Calu3 (cell line): ENCODE results near the gene TRIM47. TPM values are rescaled to one million over a fixed set of nuclear protein-coding genes. Genes with fewer than 3 reads are reported as not detected.

Experiments
- BruUV-seq: library from RNA; stranded (reverse); fragments of 400-500 nt; replicated peaks from 2 replicates; lab custom pipeline; 2021; lab: Mats Ljungman, UMichigan
- CTCF ChIA-PET: fragments of 300-600 bp; sonication (Branson Sonifier 250); formaldehyde crosslinking; loops from one replicate; lab custom pipeline; 2022; ENCODE audit warnings: antibody characterized with exemption; lab: Charles Lee
- DNase-seq: peaks from one replicate; pipeline ENCODE4 v3.0.0; 2022
- H3K27ac Mint-ChIP-seq: one replicate; pipeline ENCODE4 v1.8.0; 2022; ENCODE audit warnings: mixed read lengths; ENCODE audit not compliant: unreplicated experiment
- H3K27me3 Mint-ChIP-seq: one replicate; pipeline ENCODE4 v1.8.0; 2022; ENCODE audit warnings: mixed read lengths; ENCODE audit not compliant: unreplicated experiment
- H3K36me3 Mint-ChIP-seq: one replicate; pipeline ENCODE4 v1.8.0; 2022; ENCODE audit warnings: mild to moderate bottlenecking, moderate library complexity, mixed read lengths; ENCODE audit not compliant: insufficient read depth, unreplicated experiment
- H3K4me1 Mint-ChIP-seq: one replicate; pipeline ENCODE4 v1.8.0; 2022; ENCODE audit warnings: mild to moderate bottlenecking, low read depth, mixed read lengths; ENCODE audit not compliant: unreplicated experiment
- H3K4me3 Mint-ChIP-seq: one replicate; pipeline ENCODE4 v1.8.0; 2022; ENCODE audit warnings: mild to moderate bottlenecking, low read depth, moderate library complexity, mixed read lengths; ENCODE audit not compliant: unreplicated experiment
- H3K9me3 Mint-ChIP-seq: one replicate; pipeline ENCODE4 v1.8.0; 2022; ENCODE audit warnings: low read depth, mixed read lengths; ENCODE audit not compliant: unreplicated experiment
- CTCF ChIP-seq: fragments of 200-600 bp; IDR thresholded peaks from one replicate; pipeline ENCODE4 v1.8.0; 2022; ENCODE audit warnings: antibody characterized with exemption; ENCODE audit not compliant: unreplicated experiment
- intact Hi-C: fragments of 100-400 bp; cut with micrococcal nuclease; formaldehyde crosslinking; loops from one replicate; pipeline ENCODE4 v1.10.0; 2022; ENCODE audit not compliant: unreplicated experiment
- total RNA-seq: library from RNA; stranded (reverse); gene quantifications from 2 replicates; pipeline ENCODE4 v1.2.3, GENCODE V29; 2022

TRIM47 gene
- total RNA-seq, 1 experiment from 2014 or later: 54.1 TPM

DNA sequence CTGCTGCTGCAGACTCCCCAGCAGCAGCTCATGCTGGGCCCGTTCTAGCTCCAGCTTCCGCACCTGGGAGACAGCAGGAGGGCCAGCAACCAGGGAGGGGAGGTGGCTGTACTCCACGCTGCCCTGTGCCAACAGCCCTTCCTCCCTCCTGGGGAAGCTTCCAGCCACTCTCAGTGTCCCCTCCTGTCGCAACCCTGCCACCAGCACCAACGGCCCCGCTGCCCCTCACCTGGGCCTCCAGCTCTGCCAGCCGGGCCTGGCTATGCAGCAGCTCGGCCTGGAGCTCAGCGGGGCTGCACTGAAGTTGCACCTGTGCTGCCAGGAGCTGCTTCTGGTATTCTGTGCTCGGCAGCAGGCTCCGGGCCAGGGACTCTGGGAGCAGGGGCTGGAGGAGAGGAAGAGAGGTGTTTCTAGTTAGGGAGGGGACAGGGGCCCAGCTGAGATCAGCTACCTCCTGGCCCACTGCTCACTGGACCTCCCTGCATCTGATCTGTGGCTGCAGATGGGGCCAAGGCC is 41.7 kb upstream of the TRIM47 start:
- no peaks in the 10 kb centered on the region for H3K4me1 Mint-ChIP-seq
- no peak for TF ChIP-seq CTCF
- no peaks in the 10 kb centered on the region for H3K9me3 Mint-ChIP-seq
- BruUV-seq: no TSS peak
- intact Hi-C loops: no loop called here
- no peak overlapping the region for H3K4me3 Mint-ChIP-seq
- no peak for DNase-seq
- no peak overlapping the region for H3K27ac Mint-ChIP-seq
- CTCF ChIA-PET: interaction anchor here (0.6 to 1.1 kb wide), 2 partner anchors 14 to 59 kb away, joined by 3 to 7 read pairs; partner anchors contain the start of genes ACOX1 and TEN1
- no peaks in the 10 kb centered on the region for H3K27me3 Mint-ChIP-seq
- H3K36me3 Mint-ChIP-seq: peaks cover 5% of the 10 kb centered on the region

DNA sequence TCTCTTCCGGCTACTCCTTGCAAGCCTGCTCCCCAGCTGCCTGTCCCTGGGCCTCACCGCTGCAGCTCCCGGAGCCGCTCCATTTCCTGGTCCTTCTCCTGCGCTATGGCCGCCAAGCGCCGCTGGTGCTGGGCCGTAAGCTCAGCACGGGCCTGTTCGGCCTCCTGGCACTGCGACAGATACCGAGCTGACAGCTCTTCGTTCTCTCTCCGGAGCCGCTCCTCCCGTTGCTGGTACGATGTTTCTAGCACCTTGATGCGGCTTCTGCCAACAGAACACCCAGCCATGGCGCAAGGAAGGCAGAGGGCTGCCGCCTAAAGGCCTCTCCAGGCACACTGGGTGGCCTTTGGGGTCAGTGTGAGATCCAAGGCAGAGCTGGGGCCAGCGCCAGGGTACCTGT is 41.2 kb upstream of the TRIM47 start:
- Mint-ChIP-seq H3K9me3 (no peaks in the 10 kb centered on the region), H3K4me1 (no peaks in the 10 kb centered on the region), H3K36me3 (peaks cover 5% of the 10 kb centered on the region), H3K4me3 (no peak overlapping the region), H3K27ac (no peak overlapping the region), H3K27me3 (no peaks in the 10 kb centered on the region)
- CTCF ChIA-PET: interaction anchor here (0.6 kb wide), 1 partner anchor 15 kb away, joined by 7 read pairs; no protein-coding TSS in a partner anchor
- no peak for TF ChIP-seq CTCF
- DNase-seq: no peak
- intact Hi-C loops: no loop called here
- no TSS peak for BruUV-seq

GRCh38 chr17:75917917-75918445 is 39.6 kb upstream of the TRIM47 start:
- no peak for DNase-seq
- Mint-ChIP-seq H3K27me3 (no peaks in the 10 kb centered on the region), H3K4me1 (no peaks in the 10 kb centered on the region), H3K9me3 (no peaks in the 10 kb centered on the region), H3K4me3 (no peak overlapping the region), H3K36me3 (peaks cover 10% of the 10 kb centered on the region), H3K27ac (no peak overlapping the region)
- BruUV-seq: no TSS peak
- intact Hi-C loops: no loop called here
- CTCF ChIA-PET: no interaction called here
- TF ChIP-seq CTCF: no peak

DNA sequence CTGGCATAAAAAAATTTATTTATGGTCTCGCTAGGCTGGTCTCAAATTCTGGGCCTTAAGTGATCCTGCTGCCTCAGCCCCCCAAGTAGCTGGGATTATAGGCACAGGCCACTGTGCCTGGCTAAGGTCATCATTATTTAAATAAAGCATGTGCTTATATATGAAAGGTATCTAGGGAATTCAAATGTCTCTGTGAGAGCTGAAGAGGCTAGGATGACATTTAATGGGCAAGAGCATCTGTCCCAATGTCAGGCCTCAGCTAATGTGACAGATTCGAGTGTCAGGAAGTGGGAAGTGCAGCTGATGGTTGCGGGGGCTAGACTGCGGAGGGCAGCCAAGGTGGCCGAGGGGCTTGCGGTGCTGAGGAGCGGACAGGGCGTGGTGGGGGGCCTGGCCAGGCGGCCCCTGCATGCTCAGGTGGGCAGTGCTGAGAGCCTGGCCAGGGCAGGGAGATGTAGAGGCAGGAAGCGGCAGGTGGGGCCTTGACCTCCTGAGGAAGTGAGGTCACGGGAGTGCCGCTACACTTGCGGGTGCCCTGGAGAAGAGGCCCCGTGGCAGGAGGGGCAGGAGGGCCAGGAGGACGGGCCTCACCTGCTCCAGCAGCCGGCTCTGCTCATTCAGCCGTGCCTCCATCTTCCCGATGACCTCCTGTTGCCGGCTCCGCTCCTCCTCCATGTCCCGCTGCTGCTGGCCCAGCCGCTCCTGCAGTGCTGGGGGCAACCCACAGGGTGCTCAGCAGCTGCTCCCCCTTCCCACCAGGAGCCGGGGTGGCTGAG is 38.9 kb upstream of the TRIM47 start:
- TF ChIP-seq CTCF: no peak
- no peak overlapping the region for H3K27ac Mint-ChIP-seq
- H3K9me3 Mint-ChIP-seq: no peaks in the 10 kb centered on the region
- no peak overlapping the region for H3K4me3 Mint-ChIP-seq
- H3K4me1 Mint-ChIP-seq: no peaks in the 10 kb centered on the region
- BruUV-seq: no TSS peak
- no peaks in the 10 kb centered on the region for H3K27me3 Mint-ChIP-seq
- CTCF ChIA-PET: no interaction called here
- intact Hi-C loops: no loop called here
- DNase-seq: no peak
- H3K36me3 Mint-ChIP-seq: peaks cover 15% of the 10 kb centered on the region
